Osteoblast (primary cell): ENCODE results near the gene PLCZ1. TPM values are rescaled to one million over a fixed set of nuclear protein-coding genes. Genes with fewer than 3 reads are reported as not detected.
A peak's percentile ranks its signal among the peaks of the same experiment; 100 is the strongest.

ENCODE experiments used
- DNase-seq: peaks from one replicate; pipeline ENCODE4 v3.0.0; 2011; ENCODE audit warnings: low spot score, mixed read lengths; ENCODE audit not compliant: insufficient read length; ENCODE audit errors: missing footprints
- H2AFZ ChIP-seq: 2 replicates; pipeline ENCODE4 v1.6.0; 2011; ENCODE audit warnings: mild to moderate bottlenecking, low read length
- H3K27ac ChIP-seq: 2 replicates; pipeline ENCODE4 v1.5.1; 2011; ENCODE audit warnings: mild to moderate bottlenecking, low read depth, low read length, moderate library complexity
- H3K27me3 ChIP-seq: 2 replicates; pipeline ENCODE4 v1.6.0; 2012; ENCODE audit warnings: mild to moderate bottlenecking, control low read depth, inconsistent platforms, low read length, moderate library complexity; ENCODE audit not compliant: insufficient read depth
- H3K36me3 ChIP-seq: 2 replicates; pipeline ENCODE4 v1.5.1; 2011; ENCODE audit warnings: mild to moderate bottlenecking, low read length, control low read depth, moderate library complexity; ENCODE audit not compliant: insufficient read depth
- H3K4me1 ChIP-seq: 2 replicates; pipeline ENCODE4 v1.5.1; 2011; ENCODE audit warnings: mild to moderate bottlenecking, low read length, control low read depth, moderate library complexity; ENCODE audit not compliant: insufficient read depth
- H3K4me2 ChIP-seq: 2 replicates; pipeline ENCODE4 v1.6.0; 2011; ENCODE audit warnings: mild to moderate bottlenecking, low read length; ENCODE audit not compliant: insufficient read depth
- H3K4me3 ChIP-seq: fragments of 200-600 bp; sonication (generic); 3 replicates; pipeline ENCODE4 v1.5.1; 2012; ENCODE audit warnings: mild to moderate bottlenecking, low read length, inconsistent platforms; ENCODE audit not compliant: insufficient read depth
- H3K79me2 ChIP-seq: 2 replicates; pipeline ENCODE4 v1.6.0; 2012; ENCODE audit warnings: mild to moderate bottlenecking, low read length, control low read depth, inconsistent platforms; ENCODE audit not compliant: insufficient read depth
- H3K9me3 ChIP-seq: 2 replicates; pipeline ENCODE4 v1.5.1; 2011; ENCODE audit warnings: low read depth, low read length, control low read depth
- H4K20me1 ChIP-seq: 2 replicates; pipeline ENCODE4 v1.6.0; 2012; ENCODE audit warnings: mild to moderate bottlenecking, low read length, control low read depth; ENCODE audit not compliant: insufficient read depth
- total RNA-seq: library from RNA; depleted of rRNA; stranded (reverse); fragments of >200 nt; gene quantifications from 2 replicates; pipeline ENCODE4 v1.2.3, GENCODE V29; 2012
- TF ChIP-seq, protein P1 (sequence below): IDR thresholded peaks from 2 replicates; pipeline ENCODE4 v1.5.1; 2011; ENCODE audit warnings: mild to moderate bottlenecking, low read depth, low read length, moderate library complexity; ENCODE audit errors: extremely low read depth

The PLCZ1 gene
- total RNA-seq, 1 donor = not detected

DNA sequence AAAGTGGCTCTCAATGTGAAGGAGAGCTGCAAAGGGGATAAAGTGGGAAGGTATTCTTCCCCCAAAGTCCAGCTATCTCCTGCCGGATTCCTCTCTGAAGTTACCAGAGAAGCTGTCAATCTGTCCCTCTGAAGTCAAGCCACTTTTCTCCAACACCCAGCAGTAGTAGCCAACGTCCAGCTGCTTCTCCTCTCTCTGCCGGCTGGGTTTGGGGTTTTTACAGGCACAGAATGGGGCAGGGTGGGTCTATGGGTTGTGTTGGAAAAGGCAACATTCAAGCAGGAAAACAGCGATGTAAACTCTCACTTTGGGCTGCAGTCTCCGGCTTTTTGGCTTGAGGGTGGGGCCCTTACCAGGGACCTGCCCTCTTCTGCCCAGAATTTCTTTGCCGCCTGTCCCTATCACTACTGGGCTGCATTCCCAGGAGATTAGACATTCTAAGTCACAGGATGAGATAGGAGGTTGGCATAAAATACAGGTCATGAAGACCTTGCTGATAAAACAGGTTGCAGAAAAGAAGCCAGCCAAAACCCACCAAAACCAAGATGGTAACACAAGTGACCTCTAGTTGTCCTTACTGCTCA is 16.4 kb upstream of the PLCZ1 start:
- Histone ChIP-seq H3K9me3 (no peaks in the 10 kb centered on the region), H4K20me1 (no peaks in the 10 kb centered on the region), H3K36me3 (no peaks in the 10 kb centered on the region), H3K4me1 (peaks cover 19% of the 10 kb centered on the region), H3K4me3 (no peak overlapping the region), H3K79me2 (no peaks in the 10 kb centered on the region), H3K27ac (no peak overlapping the region), H3K27me3 (no peaks in the 10 kb centered on the region), H2AFZ (no peak overlapping the region), H3K4me2 (no peak overlapping the region)
- TF ChIP-seq, protein P1, sequence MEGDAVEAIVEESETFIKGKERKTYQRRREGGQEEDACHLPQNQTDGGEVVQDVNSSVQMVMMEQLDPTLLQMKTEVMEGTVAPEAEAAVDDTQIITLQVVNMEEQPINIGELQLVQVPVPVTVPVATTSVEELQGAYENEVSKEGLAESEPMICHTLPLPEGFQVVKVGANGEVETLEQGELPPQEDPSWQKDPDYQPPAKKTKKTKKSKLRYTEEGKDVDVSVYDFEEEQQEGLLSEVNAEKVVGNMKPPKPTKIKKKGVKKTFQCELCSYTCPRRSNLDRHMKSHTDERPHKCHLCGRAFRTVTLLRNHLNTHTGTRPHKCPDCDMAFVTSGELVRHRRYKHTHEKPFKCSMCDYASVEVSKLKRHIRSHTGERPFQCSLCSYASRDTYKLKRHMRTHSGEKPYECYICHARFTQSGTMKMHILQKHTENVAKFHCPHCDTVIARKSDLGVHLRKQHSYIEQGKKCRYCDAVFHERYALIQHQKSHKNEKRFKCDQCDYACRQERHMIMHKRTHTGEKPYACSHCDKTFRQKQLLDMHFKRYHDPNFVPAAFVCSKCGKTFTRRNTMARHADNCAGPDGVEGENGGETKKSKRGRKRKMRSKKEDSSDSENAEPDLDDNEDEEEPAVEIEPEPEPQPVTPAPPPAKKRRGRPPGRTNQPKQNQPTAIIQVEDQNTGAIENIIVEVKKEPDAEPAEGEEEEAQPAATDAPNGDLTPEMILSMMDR = no peak
- no peak for DNase-seq

DNA sequence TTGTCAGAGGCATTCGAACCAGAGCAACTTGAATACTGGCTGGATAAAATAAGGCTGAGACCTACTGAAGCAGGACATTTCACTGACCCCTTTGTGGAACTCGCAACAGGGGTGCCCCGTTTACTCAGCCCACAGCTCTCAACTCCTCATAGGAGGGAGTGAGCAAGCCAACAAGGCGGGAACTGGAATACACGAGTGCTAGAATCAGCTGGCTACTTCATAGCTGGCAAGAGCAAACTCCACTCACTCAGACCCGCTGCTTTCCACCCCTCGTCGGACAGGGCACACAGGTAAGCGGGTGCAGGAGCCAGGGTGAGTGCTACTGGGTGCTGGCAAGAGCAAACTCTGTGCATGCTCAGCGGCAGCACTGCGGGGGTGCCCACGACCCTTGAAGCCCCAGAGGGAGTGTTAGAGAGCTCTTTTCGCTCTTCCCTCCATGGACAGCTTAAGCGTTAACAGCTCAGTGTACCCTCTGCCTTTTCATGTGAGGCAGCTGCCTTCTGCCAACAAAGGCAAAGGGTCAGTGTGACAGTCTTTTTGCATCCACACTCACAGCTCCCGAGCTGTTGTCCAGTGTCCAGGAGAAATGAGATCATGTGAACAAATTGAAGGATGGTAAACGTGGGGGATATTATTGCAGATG is 15.8 kb upstream of the PLCZ1 start:
- Histone ChIP-seq H2AFZ (no peak overlapping the region), H3K27ac (peak overlapping the region; percentile 54), H3K79me2 (no peaks in the 10 kb centered on the region), H4K20me1 (no peaks in the 10 kb centered on the region), H3K27me3 (no peaks in the 10 kb centered on the region), H3K4me2 (no peak overlapping the region), H3K36me3 (no peaks in the 10 kb centered on the region), H3K4me1 (peaks cover 24% of the 10 kb centered on the region), H3K9me3 (no peaks in the 10 kb centered on the region), H3K4me3 (no peak overlapping the region)
- DNase-seq = no peak
- TF ChIP-seq, protein P1 = no peak

DNA sequence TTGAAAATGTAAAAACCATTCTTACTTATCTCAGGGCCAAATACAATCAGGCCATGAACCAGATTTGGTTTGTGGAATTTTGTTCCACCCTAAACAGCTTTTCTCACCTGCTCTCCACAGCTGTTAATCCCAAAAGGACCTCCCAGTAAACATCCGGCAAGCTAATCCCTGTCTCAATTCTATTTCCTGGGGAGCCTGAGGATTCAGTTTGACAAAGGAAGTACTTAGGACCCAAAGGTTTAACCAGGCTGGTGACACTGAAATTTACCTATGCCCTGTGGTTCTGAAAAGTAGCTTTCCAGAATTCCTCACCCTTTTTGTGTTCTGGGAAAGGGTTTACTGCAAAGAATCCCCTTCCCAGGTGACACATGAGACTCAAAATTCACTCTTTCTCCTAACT is 15.1 kb upstream of the PLCZ1 start:
- peak overlapping the region; percentile 54 for H3K27ac ChIP-seq
- no peaks in the 10 kb centered on the region for H3K9me3 ChIP-seq
- H4K20me1 ChIP-seq = no peaks in the 10 kb centered on the region
- peaks cover 29% of the 10 kb centered on the region for H3K4me1 ChIP-seq
- H3K4me3 ChIP-seq = no peak overlapping the region
- H3K36me3 ChIP-seq = no peaks in the 10 kb centered on the region
- peak overlapping the region; percentile 42 for H3K4me2 ChIP-seq
- no peak for DNase-seq
- no peak overlapping the region for H2AFZ ChIP-seq
- TF ChIP-seq, protein P1 = no peak
- H3K79me2 ChIP-seq = no peaks in the 10 kb centered on the region
- no peaks in the 10 kb centered on the region for H3K27me3 ChIP-seq

DNA sequence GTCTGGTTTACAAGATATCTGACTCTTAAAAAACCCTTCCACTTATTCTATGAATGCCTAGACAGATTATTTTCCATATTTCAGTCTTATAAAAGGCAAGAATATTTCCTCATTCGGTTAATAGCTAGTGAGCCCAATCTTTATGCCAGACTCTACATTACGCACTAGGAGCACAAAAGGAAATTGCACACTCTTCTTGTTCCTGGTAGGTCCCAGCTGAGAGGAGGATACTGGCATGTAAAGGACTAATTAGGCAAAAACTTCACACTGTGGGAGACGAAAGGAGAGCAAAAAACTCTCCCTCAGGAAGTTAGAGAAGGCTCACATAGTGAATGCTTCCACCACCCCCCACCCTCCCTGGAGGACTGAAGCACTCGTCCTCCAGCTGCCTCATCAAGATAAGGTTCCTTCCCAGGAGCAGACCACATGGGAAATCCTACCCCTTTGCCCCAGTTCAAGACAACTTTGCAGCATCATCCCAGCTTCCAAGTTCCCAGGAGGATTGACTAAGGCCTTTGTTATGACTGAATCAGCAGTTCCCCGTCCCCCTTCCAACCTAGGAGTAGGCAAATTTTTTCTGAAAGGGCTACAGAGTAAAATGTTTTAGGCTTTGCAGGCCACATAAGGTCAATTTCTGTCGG is 14.6 kb upstream of the PLCZ1 start:
- TF ChIP-seq, protein P1 = no peak
- Histone ChIP-seq H3K4me1 (peaks cover 35% of the 10 kb centered on the region), H2AFZ (no peak overlapping the region), H3K4me2 (peak overlapping the region; percentile 42), H3K27ac (peak overlapping the region; percentile 54), H4K20me1 (no peaks in the 10 kb centered on the region), H3K9me3 (no peaks in the 10 kb centered on the region), H3K27me3 (no peaks in the 10 kb centered on the region), H3K36me3 (no peaks in the 10 kb centered on the region), H3K79me2 (no peaks in the 10 kb centered on the region), H3K4me3 (peak overlapping the region; percentile 5)
- DNase-seq = peak; percentile 39
